ENCODE results near the gene FNDC3B. TPM values are rescaled to one million over a fixed set of nuclear protein-coding genes. Genes with fewer than 3 reads are reported as not detected.
A peak's percentile ranks its signal among the peaks of the same experiment; 100 is the strongest.

Gene FNDC3B
- total and polyA plus RNA-seq, 10 donors = 3.1 to 149 (median 103) TPM

DNA sequence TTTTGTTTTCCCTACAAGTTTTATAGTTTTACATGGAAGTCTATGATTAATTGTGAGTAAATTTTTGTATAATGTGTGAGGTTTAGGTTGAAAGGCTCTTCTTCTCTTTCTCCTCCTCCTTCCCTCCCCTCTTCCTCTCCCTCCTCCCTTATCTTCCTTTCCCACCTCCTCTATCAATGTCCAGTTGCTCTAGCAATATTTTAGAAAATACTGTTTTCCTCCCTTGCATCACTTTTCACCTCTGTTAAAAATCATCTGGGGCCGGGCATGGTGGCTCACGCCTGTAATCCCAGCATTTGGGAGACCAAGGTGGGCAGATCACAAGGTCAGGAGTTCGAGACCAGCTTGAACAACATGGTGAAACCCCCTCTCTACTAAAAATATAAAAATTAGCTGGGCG is 119.4 kb downstream of the FNDC3B start:
- H3K4me1 ChIP-seq = peaks cover 3 to 52% (median 24%) of the 10 kb centered on the region in 6 donors
- intact Hi-C loops (cut with DNase I; ENCODE audit: low total_unique reads) = no loop called here
- no peak for DNase-seq
- H3K27me3 ChIP-seq (replicated peaks in 1 of 7) = no peaks in the 10 kb centered on the region
- no peak overlapping the region for H3K27ac ChIP-seq
- H3K4me3 ChIP-seq = no peak overlapping the region
- H3K36me3 ChIP-seq = no peaks in the 10 kb centered on the region
- no peaks in the 10 kb centered on the region for H3K9me3 ChIP-seq
- TF ChIP-seq POLR2A (IDR thresholded peaks at IDR 0.05) (no peak), POLR2AphosphoS5 (IDR thresholded peaks at IDR 0.05) (no peak)
- TF ChIP-seq, protein P1, sequence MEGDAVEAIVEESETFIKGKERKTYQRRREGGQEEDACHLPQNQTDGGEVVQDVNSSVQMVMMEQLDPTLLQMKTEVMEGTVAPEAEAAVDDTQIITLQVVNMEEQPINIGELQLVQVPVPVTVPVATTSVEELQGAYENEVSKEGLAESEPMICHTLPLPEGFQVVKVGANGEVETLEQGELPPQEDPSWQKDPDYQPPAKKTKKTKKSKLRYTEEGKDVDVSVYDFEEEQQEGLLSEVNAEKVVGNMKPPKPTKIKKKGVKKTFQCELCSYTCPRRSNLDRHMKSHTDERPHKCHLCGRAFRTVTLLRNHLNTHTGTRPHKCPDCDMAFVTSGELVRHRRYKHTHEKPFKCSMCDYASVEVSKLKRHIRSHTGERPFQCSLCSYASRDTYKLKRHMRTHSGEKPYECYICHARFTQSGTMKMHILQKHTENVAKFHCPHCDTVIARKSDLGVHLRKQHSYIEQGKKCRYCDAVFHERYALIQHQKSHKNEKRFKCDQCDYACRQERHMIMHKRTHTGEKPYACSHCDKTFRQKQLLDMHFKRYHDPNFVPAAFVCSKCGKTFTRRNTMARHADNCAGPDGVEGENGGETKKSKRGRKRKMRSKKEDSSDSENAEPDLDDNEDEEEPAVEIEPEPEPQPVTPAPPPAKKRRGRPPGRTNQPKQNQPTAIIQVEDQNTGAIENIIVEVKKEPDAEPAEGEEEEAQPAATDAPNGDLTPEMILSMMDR (IDR thresholded peaks at IDR 0.05 in 8 of 11, conservative IDR thresholded peaks at IDR 0.05 in 3 of 11) = no peak
- 83 to 95% (median 88%) methylated on average over 4 of the region's 4 CpGs for WGBS, 5 donors

DNA sequence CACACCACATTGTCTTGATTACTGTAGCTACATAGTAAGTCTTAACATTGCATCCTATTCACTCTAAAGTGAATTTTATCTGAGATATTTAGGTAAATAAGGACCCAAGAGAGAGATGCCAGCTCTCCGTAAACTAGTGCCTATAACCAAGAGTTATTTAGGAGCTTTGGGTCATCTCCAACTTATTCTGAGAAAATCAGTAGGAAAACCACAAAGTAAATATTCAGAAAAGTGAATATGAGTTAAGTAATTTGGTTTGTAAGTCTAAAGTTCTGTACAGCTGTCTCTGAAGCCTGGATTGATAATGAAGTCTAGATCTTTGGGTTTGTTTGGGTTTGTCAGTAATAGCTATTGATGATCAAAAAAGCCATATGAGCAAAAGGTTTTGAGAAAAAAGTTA is 120.0 kb downstream of the FNDC3B start:
- DNase-seq = no peak
- 86 to 94% (median 90%) methylated on average over 1 of the region's 1 CpG for WGBS, 5 donors
- TF ChIP-seq POLR2AphosphoS5 (IDR thresholded peaks at IDR 0.05) (no peak), POLR2A (IDR thresholded peaks at IDR 0.05) (no peak)
- TF ChIP-seq, protein P1 (IDR thresholded peaks at IDR 0.05 in 8 of 11, conservative IDR thresholded peaks at IDR 0.05 in 3 of 11) = no peak
- H3K36me3 ChIP-seq = no peaks in the 10 kb centered on the region
- no peak overlapping the region for H3K4me3 ChIP-seq
- H3K27ac ChIP-seq = peak overlapping the region in 3 of 8 donors; percentile 37 to 68 (median 52)
- H3K27me3 ChIP-seq (replicated peaks in 1 of 7) = no peaks in the 10 kb centered on the region
- peaks cover 0 to 47% (median 22%) of the 10 kb centered on the region in 6 donors for H3K4me1 ChIP-seq
- intact Hi-C loops (cut with DNase I; ENCODE audit: low total_unique reads) = no loop called here
- no peaks in the 10 kb centered on the region for H3K9me3 ChIP-seq

DNA sequence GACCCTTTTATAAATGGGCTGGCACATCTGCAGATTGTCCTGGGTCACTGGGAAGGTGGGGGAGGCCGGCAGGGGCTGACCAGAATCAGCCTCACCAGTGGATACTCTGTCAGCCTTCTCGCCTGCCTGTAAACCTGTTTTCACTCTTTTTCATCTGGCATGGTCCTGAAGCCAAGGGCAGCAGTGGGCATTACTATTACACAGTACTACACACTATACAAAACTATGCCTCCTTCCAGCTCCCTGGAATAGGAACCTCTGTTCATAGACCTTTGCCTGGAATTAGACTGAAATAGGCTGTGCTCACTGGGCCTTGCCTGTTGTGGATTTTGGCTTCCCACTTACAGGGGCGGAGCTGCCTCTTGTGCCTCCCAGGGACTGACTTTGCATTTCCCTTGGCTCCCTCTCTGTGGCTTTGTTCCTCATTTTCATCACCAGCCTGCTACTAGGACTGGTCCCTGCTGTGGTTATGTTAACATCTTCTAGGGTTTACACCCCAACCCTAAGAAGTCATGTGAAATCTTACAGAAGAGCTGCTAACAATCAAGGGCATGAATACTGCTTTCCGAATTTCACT is 120.7 kb downstream of the FNDC3B start:
- Histone ChIP-seq H3K36me3 (no peaks in the 10 kb centered on the region), H3K27me3 (replicated peaks in 1 of 7) (no peaks in the 10 kb centered on the region), H3K27ac (peak overlapping the region in 5 of 8 donors; percentile 21 to 68 (median 52)), H3K4me3 (no peak overlapping the region), H3K9me3 (no peaks in the 10 kb centered on the region), H3K4me1 (peaks cover 0 to 40% (median 19%) of the 10 kb centered on the region in 6 donors)
- intact Hi-C loops (cut with DNase I; ENCODE audit: low total_unique reads) = no loop called here
- no peak for DNase-seq
- TF ChIP-seq POLR2AphosphoS5 (IDR thresholded peaks at IDR 0.05) (peak in 1 of 3 donors; percentile 13), POLR2A (IDR thresholded peaks at IDR 0.05) (no peak)
- 50 to 64% (median 57%) methylated on average over 4 of the region's 4 CpGs for whole genome bisulfite sequencing, 5 donors

DNA sequence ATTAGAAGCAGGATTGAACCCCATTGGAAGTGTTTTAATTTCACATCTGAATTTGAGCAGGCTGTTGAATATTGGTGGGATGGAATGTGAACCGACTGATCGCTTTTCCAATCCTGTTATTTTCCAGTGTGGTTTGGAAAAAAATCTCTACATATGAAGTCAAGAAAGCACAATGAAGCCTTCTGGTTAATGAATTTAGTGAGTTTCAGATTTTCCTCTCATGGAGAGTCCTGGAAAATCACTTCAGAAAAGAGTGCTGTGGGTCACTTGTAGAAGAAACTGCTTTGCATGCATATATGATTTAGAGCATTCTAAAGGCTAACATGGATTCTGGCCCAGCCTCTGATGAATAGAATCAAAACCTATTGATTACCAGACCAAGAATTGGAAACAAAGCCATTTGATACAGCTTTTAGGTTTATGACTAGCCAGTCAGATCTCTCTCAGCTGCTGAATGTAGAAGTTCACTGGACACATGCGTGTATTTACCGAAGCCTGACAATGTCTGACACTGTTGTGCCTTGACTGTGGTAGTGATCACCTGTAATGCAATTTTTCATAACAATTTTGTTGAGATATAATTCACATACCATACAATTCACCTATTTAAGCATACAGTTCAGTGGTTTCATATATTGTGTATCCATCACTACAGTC is 121.9 kb downstream of the FNDC3B start:
- Histone ChIP-seq H3K27ac (no peak overlapping the region), H3K4me1 (peaks cover 0 to 28% (median 9%) of the 10 kb centered on the region in 6 donors), H3K36me3 (no peaks in the 10 kb centered on the region), H3K4me3 (no peak overlapping the region), H3K9me3 (no peaks in the 10 kb centered on the region), H3K27me3 (replicated peaks in 1 of 7) (no peaks in the 10 kb centered on the region)
- intact Hi-C loops (cut with DNase I; ENCODE audit: low total_unique reads) = no loop called here
- TF ChIP-seq POLR2AphosphoS5 (IDR thresholded peaks at IDR 0.05) = no peak
- TF ChIP-seq, protein P1 (IDR thresholded peaks at IDR 0.05 in 8 of 11, conservative IDR thresholded peaks at IDR 0.05 in 3 of 11) = no peak
- no peak for TF ChIP-seq POLR2A (IDR thresholded peaks at IDR 0.05)
- DNase-seq = no peak
- WGBS, 5 donors = 94 to 98% (median 96%) methylated on average over 4 of the region's 4 CpGs
